Measurements from ENCODE around the gene PLCB1. TPM values are rescaled to one million over a fixed set of nuclear protein-coding genes. Genes with fewer than 3 reads are reported as not detected.

The PLCB1 gene
- total RNA-seq, 1 experiment from 2014 or later = 11.3 TPM

GRCh38 chr20:8365634-8366033 lies 233.6 kb downstream of the PLCB1 start (continued):
- TF ChIP-seq ZSCAN18 (CRISPR knock-in tag; IDR thresholded peaks at IDR 0.05) (no peak), GABPB1 (CRISPR knock-in tag; IDR thresholded peaks at IDR 0.05) (no peak), CREM (CRISPR knock-in tag; IDR thresholded peaks at IDR 0.05) (no peak)
- TF ChIP-seq, protein P1, sequence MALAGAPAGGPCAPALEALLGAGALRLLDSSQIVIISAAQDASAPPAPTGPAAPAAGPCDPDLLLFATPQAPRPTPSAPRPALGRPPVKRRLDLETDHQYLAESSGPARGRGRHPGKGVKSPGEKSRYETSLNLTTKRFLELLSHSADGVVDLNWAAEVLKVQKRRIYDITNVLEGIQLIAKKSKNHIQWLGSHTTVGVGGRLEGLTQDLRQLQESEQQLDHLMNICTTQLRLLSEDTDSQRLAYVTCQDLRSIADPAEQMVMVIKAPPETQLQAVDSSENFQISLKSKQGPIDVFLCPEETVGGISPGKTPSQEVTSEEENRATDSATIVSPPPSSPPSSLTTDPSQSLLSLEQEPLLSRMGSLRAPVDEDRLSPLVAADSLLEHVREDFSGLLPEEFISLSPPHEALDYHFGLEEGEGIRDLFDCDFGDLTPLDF (CRISPR knock-in tag; IDR thresholded peaks at IDR 0.05) = no peak

DNA sequence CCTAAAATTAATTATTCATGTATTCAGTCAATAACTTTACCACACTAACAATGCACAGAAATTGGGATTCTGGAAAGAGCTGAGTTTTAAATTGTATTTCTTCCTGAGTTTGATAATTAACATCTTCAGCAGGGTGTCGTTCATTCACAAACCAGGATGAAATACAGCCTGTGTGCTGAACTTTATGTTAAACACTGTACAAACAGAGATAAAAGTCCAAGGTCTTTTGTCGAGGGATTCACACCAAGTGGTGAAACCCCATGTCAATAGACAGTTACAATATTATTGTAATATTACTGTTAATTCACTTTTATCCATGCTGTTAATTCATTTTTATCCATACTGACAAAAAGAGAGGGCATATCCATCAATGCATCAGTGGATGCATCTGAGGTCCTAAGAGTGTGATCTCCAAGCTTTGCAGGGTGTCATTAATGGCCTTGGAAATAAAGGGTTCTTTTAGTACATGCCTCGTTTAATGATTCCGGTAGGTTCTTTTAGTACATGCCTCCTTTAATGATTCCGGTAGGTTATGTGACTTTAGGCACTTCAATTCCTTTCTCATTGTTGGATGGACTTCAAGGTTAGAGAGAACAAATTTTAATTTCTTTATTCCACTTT lies 234.3 kb downstream of the PLCB1 start:
- H3K27ac Mint-ChIP-seq = no peak overlapping the region
- H3K4me3 Mint-ChIP-seq = no peak overlapping the region
- H3K4me1 Mint-ChIP-seq = peaks cover under 1% of the 10 kb centered on the region
- DNase-seq (ENCODE audit: low spot score) (no peak), ATAC-seq (no peak)
- H3K27me3 Mint-ChIP-seq (ENCODE audit: low read depth) = no peaks in the 10 kb centered on the region
- CTCF ChIA-PET = no interaction called here
- H3K9me3 Mint-ChIP-seq = no peaks in the 10 kb centered on the region
- POLR2A ChIA-PET = no interaction called here
- no peak for TF ChIP-seq ZBTB21 (CRISPR knock-in tag; IDR thresholded peaks at IDR 0.05; ENCODE audit: borderline replicate concordance)
- TF ChIP-seq, protein P2, sequence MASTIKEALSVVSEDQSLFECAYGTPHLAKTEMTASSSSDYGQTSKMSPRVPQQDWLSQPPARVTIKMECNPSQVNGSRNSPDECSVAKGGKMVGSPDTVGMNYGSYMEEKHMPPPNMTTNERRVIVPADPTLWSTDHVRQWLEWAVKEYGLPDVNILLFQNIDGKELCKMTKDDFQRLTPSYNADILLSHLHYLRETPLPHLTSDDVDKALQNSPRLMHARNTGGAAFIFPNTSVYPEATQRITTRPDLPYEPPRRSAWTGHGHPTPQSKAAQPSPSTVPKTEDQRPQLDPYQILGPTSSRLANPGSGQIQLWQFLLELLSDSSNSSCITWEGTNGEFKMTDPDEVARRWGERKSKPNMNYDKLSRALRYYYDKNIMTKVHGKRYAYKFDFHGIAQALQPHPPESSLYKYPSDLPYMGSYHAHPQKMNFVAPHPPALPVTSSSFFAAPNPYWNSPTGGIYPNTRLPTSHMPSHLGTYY (CRISPR knock-in tag; IDR thresholded peaks at IDR 0.05) = no peak
- no peak for TF ChIP-seq FOXP4 (CRISPR knock-in tag; IDR thresholded peaks at IDR 0.05)
- TF ChIP-seq, protein P3, sequence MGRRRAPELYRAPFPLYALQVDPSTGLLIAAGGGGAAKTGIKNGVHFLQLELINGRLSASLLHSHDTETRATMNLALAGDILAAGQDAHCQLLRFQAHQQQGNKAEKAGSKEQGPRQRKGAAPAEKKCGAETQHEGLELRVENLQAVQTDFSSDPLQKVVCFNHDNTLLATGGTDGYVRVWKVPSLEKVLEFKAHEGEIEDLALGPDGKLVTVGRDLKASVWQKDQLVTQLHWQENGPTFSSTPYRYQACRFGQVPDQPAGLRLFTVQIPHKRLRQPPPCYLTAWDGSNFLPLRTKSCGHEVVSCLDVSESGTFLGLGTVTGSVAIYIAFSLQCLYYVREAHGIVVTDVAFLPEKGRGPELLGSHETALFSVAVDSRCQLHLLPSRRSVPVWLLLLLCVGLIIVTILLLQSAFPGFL (CRISPR knock-in tag; IDR thresholded peaks at IDR 0.05; ENCODE audit: borderline replicate concordance) = no peak
- no peak for TF ChIP-seq ZNF396 (CRISPR knock-in tag; IDR thresholded peaks at IDR 0.05; ENCODE audit: borderline replicate concordance)
- TF ChIP-seq SMAD4 (CRISPR knock-in tag; IDR thresholded peaks at IDR 0.05) = no peak
- no peak for TF ChIP-seq ZNF219 (CRISPR knock-in tag; IDR thresholded peaks at IDR 0.05; ENCODE audit: borderline replicate concordance)
- no peak for TF ChIP-seq FOXJ3 (CRISPR knock-in tag; IDR thresholded peaks at IDR 0.05; ENCODE audit: borderline replicate concordance)
- no peak for TF ChIP-seq JAZF1 (CRISPR knock-in tag; IDR thresholded peaks at IDR 0.05)
- H3K36me3 Mint-ChIP-seq = no peaks in the 10 kb centered on the region

DNA sequence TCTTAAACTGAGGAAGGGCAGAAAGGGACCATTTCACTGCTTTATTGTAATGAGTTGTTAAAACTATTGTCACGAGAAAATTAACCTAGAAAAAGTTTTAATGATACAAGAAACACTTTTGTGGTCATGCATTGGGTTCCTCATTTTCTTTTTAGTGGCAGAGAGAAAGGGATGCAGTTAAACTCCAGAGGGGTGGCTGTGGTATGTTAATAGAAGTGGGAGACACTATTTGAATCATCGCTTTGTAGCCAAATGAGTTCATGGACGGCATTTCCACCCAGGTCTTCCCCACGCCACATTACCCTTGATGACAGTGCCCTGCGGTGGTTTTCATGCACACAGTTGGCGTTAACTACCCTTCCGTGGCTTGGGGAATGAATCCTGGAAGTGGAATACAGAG lies 235.6 kb downstream of the PLCB1 start:
- no peaks in the 10 kb centered on the region for H3K27me3 Mint-ChIP-seq (ENCODE audit: low read depth)
- ATAC-seq (no peak), DNase-seq (ENCODE audit: low spot score) (no peak)
- no peaks in the 10 kb centered on the region for H3K36me3 Mint-ChIP-seq
- CTCF ChIA-PET = no interaction called here
- H3K9me3 Mint-ChIP-seq = no peaks in the 10 kb centered on the region
- no peak overlapping the region for H3K4me3 Mint-ChIP-seq
- POLR2A ChIA-PET = no interaction called here
- H3K4me1 Mint-ChIP-seq = no peaks in the 10 kb centered on the region
- H3K27ac Mint-ChIP-seq = peak overlapping the region; percentile 43; the same call in 1 of the 2 replicates
- TF ChIP-seq HMGA2 (CRISPR knock-in tag; IDR thresholded peaks at IDR 0.05) = no peak
- TF ChIP-seq ATF1 (CRISPR knock-in tag; IDR thresholded peaks at IDR 0.05) = no peak
- TF ChIP-seq MLX (CRISPR knock-in tag; IDR thresholded peaks at IDR 0.05) = no peak
- TF ChIP-seq CREB1 (CRISPR knock-in tag; IDR thresholded peaks at IDR 0.05) = no peak
- TF ChIP-seq FOXJ3 (CRISPR knock-in tag; IDR thresholded peaks at IDR 0.05; ENCODE audit: borderline replicate concordance) = no peak
- no peak for TF ChIP-seq FOXP1 (CRISPR knock-in tag; IDR thresholded peaks at IDR 0.05; ENCODE audit: borderline replicate concordance)
- TF ChIP-seq ZNF671 (CRISPR knock-in tag; IDR thresholded peaks at IDR 0.05) = no peak
- TF ChIP-seq NR1H2 (CRISPR knock-in tag; IDR thresholded peaks at IDR 0.05) = no peak
- TF ChIP-seq, protein P4, sequence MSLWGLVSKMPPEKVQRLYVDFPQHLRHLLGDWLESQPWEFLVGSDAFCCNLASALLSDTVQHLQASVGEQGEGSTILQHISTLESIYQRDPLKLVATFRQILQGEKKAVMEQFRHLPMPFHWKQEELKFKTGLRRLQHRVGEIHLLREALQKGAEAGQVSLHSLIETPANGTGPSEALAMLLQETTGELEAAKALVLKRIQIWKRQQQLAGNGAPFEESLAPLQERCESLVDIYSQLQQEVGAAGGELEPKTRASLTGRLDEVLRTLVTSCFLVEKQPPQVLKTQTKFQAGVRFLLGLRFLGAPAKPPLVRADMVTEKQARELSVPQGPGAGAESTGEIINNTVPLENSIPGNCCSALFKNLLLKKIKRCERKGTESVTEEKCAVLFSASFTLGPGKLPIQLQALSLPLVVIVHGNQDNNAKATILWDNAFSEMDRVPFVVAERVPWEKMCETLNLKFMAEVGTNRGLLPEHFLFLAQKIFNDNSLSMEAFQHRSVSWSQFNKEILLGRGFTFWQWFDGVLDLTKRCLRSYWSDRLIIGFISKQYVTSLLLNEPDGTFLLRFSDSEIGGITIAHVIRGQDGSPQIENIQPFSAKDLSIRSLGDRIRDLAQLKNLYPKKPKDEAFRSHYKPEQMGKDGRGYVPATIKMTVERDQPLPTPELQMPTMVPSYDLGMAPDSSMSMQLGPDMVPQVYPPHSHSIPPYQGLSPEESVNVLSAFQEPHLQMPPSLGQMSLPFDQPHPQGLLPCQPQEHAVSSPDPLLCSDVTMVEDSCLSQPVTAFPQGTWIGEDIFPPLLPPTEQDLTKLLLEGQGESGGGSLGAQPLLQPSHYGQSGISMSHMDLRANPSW (CRISPR knock-in tag; conservative IDR thresholded peaks at IDR 0.05; ENCODE audit: low read depth) = no peak
- TF ChIP-seq ZNF138 (CRISPR knock-in tag; conservative IDR thresholded peaks at IDR 0.05) = no peak
- no peak for TF ChIP-seq GABPB1 (CRISPR knock-in tag; IDR thresholded peaks at IDR 0.05)

All from WTC11 (cell line).